Measurements from ENCODE around the gene CAMK2N2. TPM values are rescaled to one million over a fixed set of nuclear protein-coding genes. Genes with fewer than 3 reads are reported as not detected.

CAMK2N2 gene
- total and polyA plus RNA-seq, 2 of the 4 experiments (the other 2 are of a cell fraction) = 0.34 TPM; not detected in 1

DNA sequence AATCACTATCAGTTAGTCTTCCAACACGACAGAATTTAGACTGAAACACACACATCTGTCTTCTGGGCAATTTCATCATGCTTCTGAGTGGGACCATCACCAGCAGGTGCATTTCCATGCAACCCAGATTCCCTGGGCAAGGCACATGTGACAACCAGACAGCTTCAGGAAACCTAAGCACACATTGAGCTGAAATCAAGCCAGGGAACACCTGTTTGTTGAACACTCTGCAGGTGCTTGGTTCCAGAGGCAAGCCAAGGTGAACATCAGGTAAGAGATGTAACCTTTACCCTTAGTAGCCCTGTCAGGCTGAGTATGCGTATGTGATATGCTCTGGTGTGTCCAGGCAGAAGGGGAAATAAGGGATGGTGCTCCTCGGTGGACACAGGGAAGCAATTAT lies 34.4 kb upstream of the CAMK2N2 start:
- BruUV-seq (replicated peaks) = no TSS peak

More for the DNA sequence above, 34.4 kb upstream of the CAMK2N2 start:
- Histone ChIP-seq H2AK5ac (ENCODE audit: low read depth, low read length) (no peak overlapping the region), H3K27me3 (ENCODE audit: control insufficient read depth, insufficient read depth, low read length) (peaks cover 14% of the 10 kb centered on the region; the same call in 1 of the 2 replicates), H4K20me1 (ENCODE audit: insufficient read depth, low read length) (peaks cover 16% of the 10 kb centered on the region), H2BK120ac (ENCODE audit: low read depth, low read length) (no peak overlapping the region), H4K5ac (ENCODE audit: low read depth, low read length) (no peak overlapping the region), H2BK5ac (ENCODE audit: low read depth, low read length, poor library complexity, severe bottlenecking) (no peak overlapping the region), H3K36me3 (ENCODE audit: control insufficient read depth, insufficient read depth, low read length) (peaks cover 2% of the 10 kb centered on the region; the same call in 1 of the 2 replicates), H3K9me3 (ENCODE audit: control insufficient read depth, insufficient read depth, low read length) (no peaks in the 10 kb centered on the region), H4K8ac (ENCODE audit: low read depth in 2 of 2, low read length in 2 of 2) (no peak overlapping the region), H3K9me1 (ENCODE audit: insufficient read depth, low read length) (no peaks in the 10 kb centered on the region), H2AK9ac (replicated peaks; ENCODE audit: low read depth, low read length, poor library complexity) (no peak overlapping the region), H2AFZ (replicated peaks; ENCODE audit: low read length, poor library complexity) (no peak overlapping the region), H3K23ac (ENCODE audit: low read depth, low read length) (no peak overlapping the region), H3K4ac (ENCODE audit: low read depth, low read length) (no peak overlapping the region), H3K14ac (replicated peaks; ENCODE audit: low read depth, low read length) (no peak overlapping the region), H3K4me1 (ENCODE audit: control insufficient read depth, insufficient read depth, low read length) (peaks cover 2% of the 10 kb centered on the region; the same call in 1 of the 2 replicates), H3K56ac (ENCODE audit: extremely low read depth, insufficient read depth, low read length) (no peak overlapping the region), H3K9ac (ENCODE audit: low read depth, low read length) (no peak overlapping the region), H3K4me2 (ENCODE audit: low read depth, low read length) (no peak overlapping the region), H2BK15ac (ENCODE audit: low read depth, low read length) (no peak overlapping the region), H4K91ac (ENCODE audit: insufficient read depth, low read depth, low read length) (no peak overlapping the region), H3K4me3 (ENCODE audit: insufficient read depth, low read depth, low read length) (no peak overlapping the region), H3K27ac (ENCODE audit: insufficient read depth, low read length) (no peak overlapping the region), H2BK20ac (ENCODE audit: low read depth, low read length) (no peak overlapping the region), H3K79me1 (ENCODE audit: low read depth in 1 of 2, low read length in 2 of 2) (peaks cover 0 to 17% of the 10 kb centered on the region in 2 experiments; a peak in 2 of 4 replicates), H3K18ac (ENCODE audit: low read depth, low read length) (no peak overlapping the region)
- TF ChIP-seq MAZ (IDR thresholded peaks at IDR 0.05; ENCODE audit: borderline replicate concordance, low read depth, low read length) = no peak
- TF ChIP-seq SMC3 (IDR thresholded peaks at IDR 0.05; ENCODE audit: low read depth, low read length) = no peak
- TF ChIP-seq, protein P1, sequence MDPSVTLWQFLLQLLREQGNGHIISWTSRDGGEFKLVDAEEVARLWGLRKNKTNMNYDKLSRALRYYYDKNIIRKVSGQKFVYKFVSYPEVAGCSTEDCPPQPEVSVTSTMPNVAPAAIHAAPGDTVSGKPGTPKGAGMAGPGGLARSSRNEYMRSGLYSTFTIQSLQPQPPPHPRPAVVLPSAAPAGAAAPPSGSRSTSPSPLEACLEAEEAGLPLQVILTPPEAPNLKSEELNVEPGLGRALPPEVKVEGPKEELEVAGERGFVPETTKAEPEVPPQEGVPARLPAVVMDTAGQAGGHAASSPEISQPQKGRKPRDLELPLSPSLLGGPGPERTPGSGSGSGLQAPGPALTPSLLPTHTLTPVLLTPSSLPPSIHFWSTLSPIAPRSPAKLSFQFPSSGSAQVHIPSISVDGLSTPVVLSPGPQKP (IDR thresholded peaks at IDR 0.05; ENCODE audit: borderline replicate concordance, low read depth, low read length) = no peak
- no peak for TF ChIP-seq BHLHE40 (IDR thresholded peaks at IDR 0.05; ENCODE audit: low read depth, low read length)
- no peak for TF ChIP-seq CEBPB (IDR thresholded peaks at IDR 0.05; ENCODE audit: low read depth, low read length)
- no peak for TF ChIP-seq RFX5 (IDR thresholded peaks at IDR 0.05; ENCODE audit: low read depth, low read length)
- TF ChIP-seq, protein P2, sequence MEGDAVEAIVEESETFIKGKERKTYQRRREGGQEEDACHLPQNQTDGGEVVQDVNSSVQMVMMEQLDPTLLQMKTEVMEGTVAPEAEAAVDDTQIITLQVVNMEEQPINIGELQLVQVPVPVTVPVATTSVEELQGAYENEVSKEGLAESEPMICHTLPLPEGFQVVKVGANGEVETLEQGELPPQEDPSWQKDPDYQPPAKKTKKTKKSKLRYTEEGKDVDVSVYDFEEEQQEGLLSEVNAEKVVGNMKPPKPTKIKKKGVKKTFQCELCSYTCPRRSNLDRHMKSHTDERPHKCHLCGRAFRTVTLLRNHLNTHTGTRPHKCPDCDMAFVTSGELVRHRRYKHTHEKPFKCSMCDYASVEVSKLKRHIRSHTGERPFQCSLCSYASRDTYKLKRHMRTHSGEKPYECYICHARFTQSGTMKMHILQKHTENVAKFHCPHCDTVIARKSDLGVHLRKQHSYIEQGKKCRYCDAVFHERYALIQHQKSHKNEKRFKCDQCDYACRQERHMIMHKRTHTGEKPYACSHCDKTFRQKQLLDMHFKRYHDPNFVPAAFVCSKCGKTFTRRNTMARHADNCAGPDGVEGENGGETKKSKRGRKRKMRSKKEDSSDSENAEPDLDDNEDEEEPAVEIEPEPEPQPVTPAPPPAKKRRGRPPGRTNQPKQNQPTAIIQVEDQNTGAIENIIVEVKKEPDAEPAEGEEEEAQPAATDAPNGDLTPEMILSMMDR (conservative IDR thresholded peaks at IDR 0.05; ENCODE audit: low read depth, low read length) = no peak
- TF ChIP-seq MAFK (IDR thresholded peaks at IDR 0.05; ENCODE audit: low read depth, low read length) = no peak
- no peak for TF ChIP-seq MXI1 (IDR thresholded peaks at IDR 0.05; ENCODE audit: borderline replicate concordance, low read depth, low read length)
- TF ChIP-seq NFE2L2 (IDR thresholded peaks at IDR 0.05; ENCODE audit: low read depth, low read length) = no peak
- no peak for ATAC-seq (ENCODE audit: low read depth)
- intact Hi-C loops (cut with micrococcal nuclease) (no loop called here), dilution Hi-C loops (cut with HindIII; ENCODE audit: low sequenced_read_pairs, unreplicated experiment) (no loop called here), in situ Hi-C loops (cut with MboI; ENCODE audit: low sequenced_read_pairs) (no loop called here)
- no CpG with 5 or more reads among the region's 3 CpGs for WGBS, 2 experiments (ENCODE audit: extremely low coverage in 2 of 2, insufficient read length in 1 of 2)
- DNase-seq = no peak
- CTCF ChIA-PET = interaction anchor here (0.6 to 0.7 kb wide), 2 partner anchors 278 to 1473 kb away, joined by 4 read pairs; no protein-coding TSS in a partner anchor
- POLR2A ChIA-PET (ENCODE audit: unreplicated experiment) = no interaction called here

Measured in IMR-90 (cell line).